Inferior parietal cortex (tissue), 1 donor: ENCODE results near the gene CCDC110.
A peak's percentile ranks its signal among the peaks of the same experiment; 100 is the strongest.
"Not testable (repeated sequence)": the region's sequence is repeated elsewhere in the genome, so short reads cannot be mapped to it uniquely, and the experiment has no call there.

Experiments used
- DNase-seq: peaks from one replicate; pipeline ENCODE4 v3.0.0-alpha.2; 2016; ENCODE audit errors: extremely low spot score

CCDC110 gene

DNA sequence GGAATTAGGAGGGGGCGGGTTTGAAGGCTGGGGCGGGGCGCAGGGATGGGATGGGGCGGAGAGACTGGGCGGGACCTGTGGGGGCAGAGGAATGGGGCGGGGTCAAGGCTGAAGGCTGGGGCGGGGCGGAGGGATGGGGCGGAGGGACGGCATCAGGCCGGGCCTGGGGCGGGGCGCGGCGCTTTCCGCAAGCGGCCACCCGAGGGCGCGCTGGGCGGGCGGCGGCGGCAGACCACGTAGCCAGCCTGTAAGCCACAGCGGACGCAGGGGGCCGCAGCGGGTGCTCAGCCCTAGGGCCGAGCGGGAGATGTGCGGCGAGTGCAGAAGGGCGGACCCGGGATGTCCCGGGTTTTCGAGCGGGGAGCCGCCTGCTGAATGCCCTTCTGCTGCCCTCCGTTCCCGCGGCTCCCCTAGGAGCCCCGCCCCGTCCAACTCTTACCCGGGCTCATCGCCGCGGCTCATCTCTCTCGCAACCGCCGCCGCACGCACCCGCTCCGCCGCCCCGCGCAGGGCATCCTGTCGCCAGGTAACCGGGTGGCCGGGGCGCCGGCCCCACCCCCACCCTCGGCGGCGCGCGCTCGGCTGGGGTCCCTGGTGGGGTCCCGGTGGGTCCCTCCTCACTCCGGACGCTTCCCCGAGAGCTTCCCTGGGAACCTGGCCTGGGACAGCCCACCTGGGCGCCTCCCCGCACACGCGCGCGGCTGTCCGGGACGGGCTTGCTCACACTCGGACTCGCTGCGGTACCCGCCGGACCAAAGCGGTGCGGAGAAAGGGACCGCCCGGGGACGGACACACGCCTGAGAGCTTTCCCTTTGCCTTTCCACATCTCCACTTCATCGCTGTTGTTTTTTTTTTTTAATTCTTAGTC, at the start of gene CCDC110:
CCDC110 (minus strand) TSS at position 499 of the 868 bp plus-strand sequence; CDS start at position 449, 50 bp downstream.
- DNase-seq: peak; percentile 69

DNA sequence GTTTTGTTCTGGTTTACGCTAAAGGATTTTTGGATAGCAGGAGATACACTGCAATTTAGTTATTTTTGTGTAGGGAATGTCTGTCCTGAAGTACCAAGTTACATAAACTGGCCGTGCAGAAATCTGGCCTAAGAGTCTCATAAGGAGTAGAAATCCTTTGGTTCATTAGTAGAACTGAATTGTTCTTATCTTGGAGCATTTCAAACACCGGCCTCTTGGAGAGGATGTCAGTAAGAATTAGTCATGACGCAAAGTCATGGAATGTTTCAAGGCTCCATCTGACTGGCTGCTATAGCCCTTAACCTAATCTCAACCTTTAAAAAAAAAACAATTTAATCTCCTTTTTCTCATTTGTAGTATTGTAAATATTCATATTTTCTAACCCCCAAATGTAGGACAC, 48.6 kb upstream of the CCDC110 start:
- no peak for DNase-seq

DNA sequence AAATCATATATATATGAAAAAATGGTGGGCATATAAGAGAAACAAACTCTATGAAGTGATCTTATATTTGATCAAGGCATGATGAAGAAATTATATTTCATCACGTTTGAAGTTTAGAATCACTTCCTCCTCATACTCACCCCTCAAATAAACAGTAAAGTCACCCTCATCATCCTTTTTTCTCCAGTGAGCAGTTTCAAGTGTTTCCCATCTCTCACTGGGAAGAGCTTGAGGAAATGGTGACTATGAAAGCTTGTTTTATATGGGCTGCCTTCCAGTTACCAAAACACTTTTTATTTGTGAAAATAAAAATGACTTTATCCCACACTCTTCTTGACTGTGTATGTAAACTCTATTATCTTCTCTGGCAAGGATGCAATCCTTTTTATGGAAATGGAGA, 47.0 kb upstream of the CCDC110 start:
- no peak for DNase-seq

DNA sequence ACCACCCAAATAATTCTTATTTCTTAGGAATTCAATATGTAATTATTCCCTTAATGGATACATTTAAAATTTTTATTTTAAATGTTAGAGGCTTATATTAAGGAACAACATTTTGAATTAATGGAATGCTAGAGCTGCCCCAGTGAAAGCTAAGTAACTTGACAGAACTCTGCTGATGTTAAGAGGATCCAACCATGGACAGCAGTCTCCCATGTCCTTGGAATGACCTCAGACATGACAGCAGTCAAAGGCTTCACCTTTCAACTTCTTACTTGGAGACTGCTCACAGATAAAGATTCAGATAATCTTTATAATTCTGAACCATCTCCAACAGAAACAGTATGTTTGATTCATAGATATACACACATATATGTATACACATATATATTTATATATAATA, 46.5 kb upstream of the CCDC110 start:
- no peak for DNase-seq

DNA sequence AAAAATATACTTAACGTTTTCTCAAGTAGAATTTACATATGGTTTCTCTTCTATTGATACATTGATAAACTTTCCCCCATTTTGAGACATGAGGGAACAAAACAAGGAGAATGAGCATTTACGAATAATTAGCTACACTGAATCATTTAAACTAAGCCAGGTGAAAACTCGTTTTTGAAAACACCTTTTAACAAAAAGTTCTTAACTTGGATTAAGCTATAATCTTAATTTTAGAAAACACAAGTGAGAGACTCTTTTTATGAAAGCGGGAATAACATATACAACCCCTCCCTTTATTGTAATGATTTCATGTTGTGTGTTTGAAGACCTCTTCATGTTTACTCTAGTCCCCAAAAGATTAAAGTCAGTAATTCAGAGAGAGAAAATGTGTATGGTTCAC, 43.7 kb upstream of the CCDC110 start:
- no peak for DNase-seq

GRCh38 chr4:185514182-185514697, 42.7 kb upstream of the CCDC110 start:
- DNase-seq: no peak

GRCh38 chr4:185513489-185514181, 42.1 kb upstream of the CCDC110 start:
- DNase-seq: no peak

GRCh38 chr4:185512516-185512915, 41.0 kb upstream of the CCDC110 start:
- DNase-seq: no peak

- DNase-seq: not testable (repeated sequence)
Observed at GRCh38 chr4:185511243-185511642, 39.7 kb upstream of the CCDC110 start.

DNA sequence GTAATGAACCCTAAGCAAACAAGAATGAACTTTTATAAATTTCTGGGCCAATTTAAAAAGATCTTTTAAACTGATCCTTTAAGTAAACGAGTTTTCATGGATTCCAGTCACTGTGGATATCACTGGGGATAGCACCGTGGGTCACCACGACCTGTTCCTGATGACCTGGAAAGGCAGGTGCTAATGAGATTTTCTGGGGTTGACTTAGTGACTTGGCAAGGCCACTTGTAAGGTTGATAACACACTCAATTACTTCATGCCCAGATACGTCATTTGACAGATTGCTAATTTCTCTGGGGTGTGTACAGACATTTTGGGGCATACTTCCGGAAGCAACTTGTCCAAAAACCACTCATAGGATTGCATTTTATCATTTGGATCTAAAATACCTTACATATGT, 39.3 kb upstream of the CCDC110 start:
- DNase-seq: no peak

GRCh38 chr4:185508181-185508580, 36.6 kb upstream of the CCDC110 start:
- DNase-seq: no peak

GRCh38 chr4:185506422-185506821, 34.9 kb upstream of the CCDC110 start:
- no peak for DNase-seq

GRCh38 chr4:185504098-185505047, 32.8 kb upstream of the CCDC110 start:
- DNase-seq: no peak

DNA sequence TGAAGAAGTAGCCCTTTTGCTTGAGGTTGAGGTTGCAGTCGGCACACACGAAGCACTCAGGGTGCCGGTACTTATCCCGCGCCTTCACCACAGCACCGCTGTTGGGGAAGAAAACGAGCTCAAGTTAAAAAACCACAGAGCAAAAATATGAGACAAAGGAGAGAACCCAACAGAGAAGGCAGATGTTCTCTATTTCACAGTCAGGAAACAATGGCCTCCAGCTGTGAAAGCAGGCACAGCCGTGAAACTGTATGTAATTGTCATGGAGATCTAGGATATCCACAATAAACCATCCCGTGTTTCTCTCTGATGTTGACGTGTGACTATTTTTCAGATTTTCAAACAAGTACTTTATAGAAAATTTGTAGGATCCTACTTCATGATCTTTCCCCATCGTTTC, 30.9 kb upstream of the CCDC110 start:
- DNase-seq: no peak

GRCh38 chr4:185500576-185500975, 29.0 kb upstream of the CCDC110 start:
- no peak for DNase-seq

DNA sequence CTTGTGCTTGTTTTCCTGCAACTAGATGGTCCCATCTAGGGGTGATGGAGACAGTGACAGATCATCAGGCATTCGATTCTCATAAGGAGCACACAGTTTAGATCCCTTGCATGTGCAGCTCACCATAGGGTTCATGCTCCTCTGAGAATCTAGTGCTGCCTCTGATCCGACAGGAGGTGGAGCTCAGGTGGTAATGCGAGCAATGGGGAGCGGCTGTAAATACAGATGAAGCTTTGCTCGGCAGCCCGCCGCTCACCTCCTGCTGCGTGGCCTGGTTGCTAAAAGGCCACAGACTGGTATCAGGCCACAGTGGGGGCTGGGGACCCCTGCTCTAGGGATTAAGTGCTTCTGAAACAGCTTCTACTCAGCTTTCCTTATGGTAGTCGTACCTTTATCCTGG, 28.5 kb upstream of the CCDC110 start:
- no peak for DNase-seq

GRCh38 chr4:185488650-185489049, 17.1 kb upstream of the CCDC110 start:
- DNase-seq: no peak

GRCh38 chr4:185481401-185481800, 9.9 kb upstream of the CCDC110 start:
- DNase-seq: no peak

DNA sequence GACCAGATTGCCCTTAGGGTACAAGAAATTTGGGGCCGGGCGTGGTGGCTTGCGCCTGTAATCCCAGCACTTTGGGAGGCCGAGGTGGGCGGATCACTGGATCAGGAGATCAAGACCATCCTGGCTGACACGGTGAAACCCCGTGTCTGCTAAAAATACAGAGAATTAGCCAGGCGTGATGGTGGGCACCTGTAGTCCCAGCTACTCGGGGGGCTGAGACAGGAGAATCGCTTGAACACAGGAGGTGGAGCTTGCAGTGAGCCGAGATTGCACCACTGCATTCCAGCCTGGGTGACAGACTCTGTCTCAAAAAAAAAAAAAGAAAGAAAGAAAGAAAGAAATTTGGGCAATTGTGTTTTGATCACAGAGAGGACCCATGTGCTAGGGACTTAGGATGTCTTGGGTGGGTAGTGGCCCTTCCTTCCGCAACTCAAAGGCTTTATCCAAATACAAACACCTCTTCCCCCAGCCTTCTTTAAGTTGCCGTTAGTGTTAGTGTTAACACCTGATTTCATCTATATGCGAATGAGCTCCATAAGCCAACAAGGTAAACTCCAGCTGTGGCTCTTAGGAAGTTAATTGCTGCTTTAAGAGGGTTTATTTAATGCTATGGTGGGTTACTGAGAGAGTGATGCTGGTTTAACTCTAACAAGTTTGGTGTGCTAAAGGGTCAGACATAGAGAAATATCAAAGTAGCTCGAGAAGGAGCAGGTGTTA, 8.6 kb upstream of the CCDC110 start:
- no peak for DNase-seq

DNA sequence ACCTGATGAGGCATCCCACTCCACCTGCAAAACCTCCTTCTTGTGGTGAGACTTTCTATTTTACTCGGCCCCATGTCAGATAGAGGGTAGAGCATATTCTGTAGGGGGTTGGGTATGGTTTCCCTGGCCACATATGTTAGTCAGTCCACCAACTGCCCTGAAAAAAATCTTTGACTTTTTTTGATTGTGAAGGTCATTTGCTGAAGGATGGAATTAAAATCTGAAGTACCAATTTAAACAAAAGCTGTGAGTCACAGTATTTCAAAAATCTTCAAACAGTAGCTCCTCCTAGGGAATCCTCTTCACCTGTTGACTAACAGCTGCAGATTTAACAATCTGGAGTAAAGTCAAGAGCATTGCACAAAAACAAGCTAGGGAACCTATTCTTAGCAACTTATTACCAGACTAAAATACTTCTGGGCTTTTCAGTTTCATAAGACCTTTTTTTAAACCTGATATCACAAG, 8.0 kb upstream of the CCDC110 start:
- DNase-seq: no peak

- no peak for DNase-seq
Observed at GRCh38 chr4:185473247-185473646, 1.7 kb upstream of the CCDC110 start.
